ENCODE measurements around the gene KCTD16.

The KCTD16 gene

GRCh38 chr5:144453753-144454152 is 283.1 kb downstream of the KCTD16 start:
- WGBS (ENCODE audit: extremely low coverage, insufficient coverage, insufficient read length): no CpG with 5 or more reads among the region's 4 CpGs
- H3K18ac ChIP-seq (ENCODE audit: low read length): no peak overlapping the region
- H2BK5ac ChIP-seq (ENCODE audit: low read depth, low read length, poor library complexity): no peak overlapping the region

GRCh38 chr5:144457160-144457559 is 286.5 kb downstream of the KCTD16 start:
- H3K27ac ChIP-seq (ENCODE audit: low read depth, low read length): no peak overlapping the region
- no peaks in the 10 kb centered on the region for H3K9me3 ChIP-seq (ENCODE audit: insufficient read depth, low read depth, low read length)
- H4K12ac ChIP-seq (ENCODE audit: low read depth, low read length): no peak overlapping the region
- no peak overlapping the region for H3K4me3 ChIP-seq (ENCODE audit: low read depth, low read length)
- no peaks in the 10 kb centered on the region for H3K79me1 ChIP-seq (ENCODE audit: low read length)
- H3K4ac ChIP-seq (ENCODE audit: low read depth, low read length): no peak overlapping the region
- no peak overlapping the region for H3K4me2 ChIP-seq (ENCODE audit: low read length)
- H3K23ac ChIP-seq (ENCODE audit: low read length): no peak overlapping the region
- H3K18ac ChIP-seq (ENCODE audit: low read length): no peak overlapping the region
- no peak overlapping the region for H2BK120ac ChIP-seq (ENCODE audit: insufficient read depth, low read length, poor library complexity)
- H4K8ac ChIP-seq (ENCODE audit: low read depth, low read length): no peak overlapping the region
- no peaks in the 10 kb centered on the region for H3K27me3 ChIP-seq (ENCODE audit: insufficient read depth, low read length)
- no peaks in the 10 kb centered on the region for H3K79me2 ChIP-seq (ENCODE audit: control insufficient read depth, insufficient read depth, low read length, poor library complexity)
- no peak overlapping the region for H3K14ac ChIP-seq (ENCODE audit: low read length)
- DNase-seq: no peak
- H2AK5ac ChIP-seq (ENCODE audit: low read length): no peak overlapping the region
- no CpG with 5 or more reads among the region's 3 CpGs for WGBS (ENCODE audit: extremely low coverage, insufficient coverage, insufficient read length)
- no peak overlapping the region for H2BK5ac ChIP-seq (ENCODE audit: low read depth, low read length, poor library complexity)
- no peak overlapping the region for H4K91ac ChIP-seq (ENCODE audit: low read depth, low read length)
- no peak overlapping the region for H3K9ac ChIP-seq (ENCODE audit: low read length)
- H2BK12ac ChIP-seq (ENCODE audit: low read length): no peak overlapping the region
- no peaks in the 10 kb centered on the region for H3K36me3 ChIP-seq (ENCODE audit: control insufficient read depth in 1 of 2, insufficient read depth in 2 of 2, low read length in 2 of 2)
- H2AFZ ChIP-seq (ENCODE audit: insufficient read depth, low read length, poor library complexity): no peak overlapping the region
- no peaks in the 10 kb centered on the region for H3K4me1 ChIP-seq (ENCODE audit: control insufficient read depth in 1 of 2, insufficient read depth in 2 of 2, low read length in 2 of 2)

More at GRCh38 chr5:144453753-144454152, 283.1 kb downstream of the KCTD16 start:
- H4K12ac ChIP-seq (ENCODE audit: low read depth, low read length): no peak overlapping the region
- no peak overlapping the region for H3K4me2 ChIP-seq (ENCODE audit: low read length)
- H3K27ac ChIP-seq (ENCODE audit: low read depth, low read length): no peak overlapping the region
- no peak overlapping the region for H4K91ac ChIP-seq (ENCODE audit: low read depth, low read length)
- H3K4me3 ChIP-seq (ENCODE audit: low read depth, low read length): no peak overlapping the region
- H3K9ac ChIP-seq (ENCODE audit: low read length): no peak overlapping the region
- H3K27me3 ChIP-seq (ENCODE audit: insufficient read depth, low read length): no peaks in the 10 kb centered on the region
- H4K8ac ChIP-seq (ENCODE audit: low read depth, low read length): no peak overlapping the region
- H3K23ac ChIP-seq (ENCODE audit: low read length): no peak overlapping the region
- H3K14ac ChIP-seq (ENCODE audit: low read length): no peak overlapping the region
- no peaks in the 10 kb centered on the region for H3K36me3 ChIP-seq (ENCODE audit: control insufficient read depth in 1 of 2, insufficient read depth in 2 of 2, low read length in 2 of 2)
- H3K9me3 ChIP-seq (ENCODE audit: insufficient read depth, low read depth, low read length): no peaks in the 10 kb centered on the region
- DNase-seq: no peak
- H2AFZ ChIP-seq (ENCODE audit: insufficient read depth, low read length, poor library complexity): no peak overlapping the region
- no peaks in the 10 kb centered on the region for H3K79me1 ChIP-seq (ENCODE audit: low read length)
- no peak overlapping the region for H2BK120ac ChIP-seq (ENCODE audit: insufficient read depth, low read length, poor library complexity)
- no peaks in the 10 kb centered on the region for H3K4me1 ChIP-seq (ENCODE audit: control insufficient read depth in 1 of 2, insufficient read depth in 2 of 2, low read length in 2 of 2)
- no peak overlapping the region for H2AK5ac ChIP-seq (ENCODE audit: low read length)
- H3K4ac ChIP-seq (ENCODE audit: low read depth, low read length): no peak overlapping the region
- H2BK12ac ChIP-seq (ENCODE audit: low read length): no peak overlapping the region
- no peaks in the 10 kb centered on the region for H3K79me2 ChIP-seq (ENCODE audit: control insufficient read depth, insufficient read depth, low read length, poor library complexity)

- Histone ChIP-seq H3K9ac (ENCODE audit: low read length) (no peak overlapping the region), H2BK12ac (ENCODE audit: low read length) (no peak overlapping the region), H3K9me3 (ENCODE audit: insufficient read depth, low read depth, low read length) (no peaks in the 10 kb centered on the region), H4K12ac (ENCODE audit: low read depth, low read length) (no peak overlapping the region), H2AK5ac (ENCODE audit: low read length) (no peak overlapping the region), H3K27me3 (ENCODE audit: insufficient read depth, low read length) (no peaks in the 10 kb centered on the region), H4K91ac (ENCODE audit: low read depth, low read length) (no peak overlapping the region), H3K23ac (ENCODE audit: low read length) (no peak overlapping the region), H2BK5ac (ENCODE audit: low read depth, low read length, poor library complexity) (no peak overlapping the region), H3K36me3 (ENCODE audit: control insufficient read depth in 1 of 2, insufficient read depth in 2 of 2, low read length in 2 of 2) (no peaks in the 10 kb centered on the region), H3K4me2 (ENCODE audit: low read length) (no peak overlapping the region), H3K79me1 (ENCODE audit: low read length) (no peaks in the 10 kb centered on the region), H2AFZ (ENCODE audit: insufficient read depth, low read length, poor library complexity) (no peak overlapping the region), H3K4me1 (ENCODE audit: control insufficient read depth in 1 of 2, insufficient read depth in 2 of 2, low read length in 2 of 2) (no peaks in the 10 kb centered on the region), H3K14ac (ENCODE audit: low read length) (no peak overlapping the region), H4K8ac (ENCODE audit: low read depth, low read length) (no peak overlapping the region), H3K4me3 (ENCODE audit: low read depth, low read length) (no peak overlapping the region), H3K18ac (ENCODE audit: low read length) (no peak overlapping the region), H3K27ac (ENCODE audit: low read depth, low read length) (no peak overlapping the region), H3K4ac (ENCODE audit: low read depth, low read length) (no peak overlapping the region), H3K79me2 (ENCODE audit: control insufficient read depth, insufficient read depth, low read length, poor library complexity) (no peaks in the 10 kb centered on the region), H2BK120ac (ENCODE audit: insufficient read depth, low read length, poor library complexity) (no peak overlapping the region)
- no peak for DNase-seq
- no CpG with 5 or more reads among the region's 4 CpGs for WGBS (ENCODE audit: extremely low coverage, insufficient coverage, insufficient read length)
Measured at GRCh38 chr5:144458216-144458615, 287.5 kb downstream of the KCTD16 start.

- Histone ChIP-seq H3K14ac (ENCODE audit: low read length) (no peak overlapping the region), H2BK120ac (ENCODE audit: insufficient read depth, low read length, poor library complexity) (no peak overlapping the region), H3K79me2 (ENCODE audit: control insufficient read depth, insufficient read depth, low read length, poor library complexity) (no peaks in the 10 kb centered on the region), H4K12ac (ENCODE audit: low read depth, low read length) (no peak overlapping the region), H3K18ac (ENCODE audit: low read length) (no peak overlapping the region), H3K9me3 (ENCODE audit: insufficient read depth, low read depth, low read length) (no peaks in the 10 kb centered on the region), H3K4me1 (ENCODE audit: control insufficient read depth in 1 of 2, insufficient read depth in 2 of 2, low read length in 2 of 2) (no peaks in the 10 kb centered on the region), H4K8ac (ENCODE audit: low read depth, low read length) (no peak overlapping the region), H3K23ac (ENCODE audit: low read length) (no peak overlapping the region), H3K27ac (ENCODE audit: low read depth, low read length) (no peak overlapping the region), H2AFZ (ENCODE audit: insufficient read depth, low read length, poor library complexity) (no peak overlapping the region), H3K4ac (ENCODE audit: low read depth, low read length) (no peak overlapping the region), H3K36me3 (ENCODE audit: control insufficient read depth in 1 of 2, insufficient read depth in 2 of 2, low read length in 2 of 2) (no peaks in the 10 kb centered on the region), H2AK5ac (ENCODE audit: low read length) (no peak overlapping the region), H4K91ac (ENCODE audit: low read depth, low read length) (no peak overlapping the region), H3K4me3 (ENCODE audit: low read depth, low read length) (no peak overlapping the region), H3K27me3 (ENCODE audit: insufficient read depth, low read length) (no peaks in the 10 kb centered on the region), H2BK5ac (ENCODE audit: low read depth, low read length, poor library complexity) (no peak overlapping the region), H3K4me2 (ENCODE audit: low read length) (no peak overlapping the region), H3K9ac (ENCODE audit: low read length) (no peak overlapping the region), H2BK12ac (ENCODE audit: low read length) (no peak overlapping the region), H3K79me1 (ENCODE audit: low read length) (no peaks in the 10 kb centered on the region)
- no CpG with 5 or more reads among the region's 1 CpG for WGBS (ENCODE audit: extremely low coverage, insufficient coverage, insufficient read length)
- no peak for DNase-seq
Measured at GRCh38 chr5:144460600-144460999, 289.9 kb downstream of the KCTD16 start.

Measured in trophoblast cell (in vitro differentiated cells and primary cell).